CD8-positive, alpha-beta memory T cell (primary cell): ENCODE results near the gene FLCN. TPM values are rescaled to one million over a fixed set of nuclear protein-coding genes. Genes with fewer than 3 reads are reported as not detected.
A peak's percentile ranks its signal among the peaks of the same experiment; 100 is the strongest.

Source experiments
- CTCF ChIA-PET: fragments of 350-600 bp; sonication (Branson Sonifier 250); formaldehyde crosslinking; loops from one replicate; lab custom pipeline; 2021; ENCODE audit warnings: antibody characterized with exemption; lab: Charles Lee
- POLR2A ChIA-PET: fragments of 350-600 bp; sonication (Branson Sonifier 250); formaldehyde crosslinking; loops from one replicate; lab custom pipeline; 2021; ENCODE audit warnings: antibody characterized with exemption; lab: Charles Lee
- DNase-seq, 5 donors: peaks; one replicate each; pipeline versions ENCODE4 v3.0.0 to v3.0.0-alpha.2; 2020 to 2022; ENCODE audit warnings: mixed read lengths in 1 of 5
- H3K27ac ChIP-seq: one replicate; pipeline ENCODE4 v1.7.0; 2013; ENCODE audit warnings: low read depth, mild to moderate bottlenecking, low read length, moderate library complexity
- H3K27me3 ChIP-seq: 2 replicates; pipeline ENCODE4 v1.7.0; 2013; ENCODE audit warnings: low read length, mild to moderate bottlenecking; ENCODE audit not compliant: insufficient read depth, poor library complexity, severe bottlenecking
- H3K36me3 ChIP-seq: 2 replicates; pipeline ENCODE4 v1.7.0; 2013; ENCODE audit warnings: mild to moderate bottlenecking, low read length, moderate library complexity; ENCODE audit not compliant: insufficient read depth
- H3K4me1 ChIP-seq: 2 replicates; pipeline ENCODE4 v1.7.0; 2013; ENCODE audit warnings: mild to moderate bottlenecking, low read length, moderate library complexity; ENCODE audit not compliant: insufficient read depth
- H3K4me3 ChIP-seq: 2 replicates; pipeline ENCODE4 v1.7.0; 2013; ENCODE audit warnings: mild to moderate bottlenecking, low read length
- H3K9me3 ChIP-seq: 2 replicates; pipeline ENCODE4 v1.7.0; 2013; ENCODE audit warnings: mild to moderate bottlenecking, low read length
- H3K27ac Mint-ChIP-seq, 8 donors: one replicate each; pipeline ENCODE4 v1.8.0; 2020 to 2021; ENCODE audit warnings: mixed read lengths in 8 of 8, mild to moderate bottlenecking in 6 of 8, inconsistent platforms in 3 of 8, moderate library complexity in 3 of 8
- H3K27me3 Mint-ChIP-seq, 2 donors: one replicate each; pipeline ENCODE4 v1.8.0; 2020 to 2021; ENCODE audit warnings: mixed read lengths in 2 of 2, mild to moderate bottlenecking in 1 of 2, moderate library complexity in 1 of 2
- H3K36me3 Mint-ChIP-seq, 3 donors: one replicate each; pipeline ENCODE4 v1.8.0; 2020 to 2021; ENCODE audit warnings: mixed read lengths in 3 of 3, inconsistent platforms in 1 of 3, mild to moderate bottlenecking in 1 of 3
- H3K4me1 Mint-ChIP-seq, 3 donors: one replicate each; pipeline ENCODE4 v1.8.0; 2020 to 2021; ENCODE audit warnings: mixed read lengths in 3 of 3, inconsistent platforms in 1 of 3, mild to moderate bottlenecking in 1 of 3
- H3K4me3 Mint-ChIP-seq, 7 donors: one replicate each; pipeline ENCODE4 v1.8.0; 2020 to 2021; ENCODE audit warnings: mixed read lengths in 7 of 7, mild to moderate bottlenecking in 6 of 7, moderate library complexity in 4 of 7, inconsistent platforms in 2 of 7
- H3K9me3 Mint-ChIP-seq, 5 donors: one replicate each; pipeline ENCODE4 v1.8.0; 2020 to 2022; ENCODE audit warnings: mixed read lengths in 5 of 5, mild to moderate bottlenecking in 3 of 5, moderate library complexity in 2 of 5, inconsistent platforms in 1 of 5
- polyA plus RNA-seq: library from polyadenylated mRNA; unstranded; fragments of 300-500 nt; fragmentation: Illumina TruSeq; gene quantifications from one replicate; pipeline ENCODE4 v1.2.3, GENCODE V29; 2021
- total RNA-seq, 2 experiments: library from RNA; stranded (reverse); gene quantifications; one replicate each; pipeline ENCODE4 v1.2.3, GENCODE V29; 2021

The FLCN gene
- total and polyA plus RNA-seq, 3 experiments from 2014 or later, result 3.8 to 30.7 (median 26.9) TPM

DNA sequence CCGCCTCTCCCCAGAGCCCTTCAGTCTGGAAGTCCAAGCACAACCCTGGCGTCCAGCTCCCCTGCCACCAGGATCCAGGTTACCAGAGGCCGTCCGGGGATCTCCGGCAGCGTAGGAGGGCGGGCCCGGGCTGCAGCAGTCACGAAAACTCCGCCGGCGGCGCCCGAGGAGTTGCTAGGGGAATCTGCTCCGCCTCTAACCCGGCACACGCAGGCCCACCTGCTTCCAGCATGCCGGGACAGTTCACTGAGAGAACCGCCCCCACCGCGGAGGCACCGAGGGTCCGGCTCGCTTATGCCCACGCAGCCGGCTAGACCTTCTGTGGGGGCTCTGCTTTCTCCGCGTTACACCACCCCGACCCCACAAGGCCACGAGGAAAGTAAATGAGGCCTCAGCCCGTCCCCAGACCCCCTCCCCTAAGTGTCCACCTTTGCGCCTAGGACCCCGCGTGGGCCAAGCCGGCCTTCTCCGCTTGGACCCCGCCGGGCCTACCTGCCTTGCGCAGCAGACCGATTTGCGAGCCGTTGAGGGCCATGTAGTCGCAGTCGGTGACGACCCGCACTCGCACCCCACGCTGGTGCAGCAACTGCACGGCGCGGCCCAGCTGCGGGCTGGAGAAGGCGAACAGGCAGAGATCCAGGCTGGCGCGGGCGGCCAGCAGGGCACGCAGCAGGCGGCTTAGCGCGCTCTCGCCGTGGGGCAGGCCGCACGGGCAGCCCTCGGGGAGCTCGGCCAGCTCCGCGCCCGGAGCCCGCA lies 31.4 kb downstream of the FLCN start:
- H3K27ac Mint-ChIP-seq, result peak overlapping the region; percentile 87 to 98 (median 94)
- H3K4me3 ChIP-seq, result peak overlapping the region; percentile 68

DNA sequence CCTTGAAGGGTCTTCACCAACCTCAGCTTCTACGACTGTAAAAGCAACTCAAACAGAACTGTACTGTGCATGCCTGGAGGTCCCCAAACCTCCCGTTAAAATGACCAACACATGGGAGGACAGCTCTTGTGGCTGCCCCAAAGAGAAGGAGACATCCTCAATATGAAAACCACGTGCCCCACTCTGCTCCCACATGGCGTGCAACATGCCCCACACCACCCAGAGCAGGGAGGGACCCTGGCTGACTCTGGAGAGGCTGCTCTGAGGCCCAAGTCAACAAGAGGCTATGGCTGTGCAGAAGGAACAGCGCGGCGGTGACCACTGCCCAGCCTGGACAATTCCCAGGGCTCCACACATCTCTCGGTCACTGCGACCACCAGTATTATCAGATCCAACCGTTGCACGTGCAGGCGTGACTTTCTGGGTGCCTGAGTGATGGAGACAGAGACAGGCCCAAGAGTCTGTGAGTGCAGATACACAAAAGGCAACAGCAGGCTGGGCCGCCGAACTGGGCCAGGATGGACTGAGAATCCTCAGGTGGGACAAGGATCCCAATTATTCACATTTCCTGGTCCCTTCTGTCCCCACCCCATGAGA lies 32.2 kb downstream of the FLCN start:
- H3K9me3 Mint-ChIP-seq, result no peaks in the 10 kb centered on the region
- H3K4me1 Mint-ChIP-seq, result peaks cover 25 to 42% (median 34%) of the 10 kb centered on the region in 3 donors
- H3K36me3 Mint-ChIP-seq, result peaks cover 0 to 26% (median 3%) of the 10 kb centered on the region in 3 donors
- DNase-seq, result no peak
- peaks cover 10% of the 10 kb centered on the region for H3K36me3 ChIP-seq
- H3K9me3 ChIP-seq, result no peaks in the 10 kb centered on the region
- POLR2A ChIA-PET, result interaction anchor here (0.6 to 1.7 kb wide), 2 partner anchors 76 to 85 kb away, joined by 4 read pairs; no protein-coding TSS in a partner anchor
- H3K4me3 Mint-ChIP-seq, result peak overlapping the region; percentile 86 to 94 (median 89)
- CTCF ChIA-PET, result no interaction called here
- peaks cover 31% of the 10 kb centered on the region for H3K4me1 ChIP-seq
- peak overlapping the region; percentile 87 to 98 (median 94) for H3K27ac Mint-ChIP-seq
- no peaks in the 10 kb centered on the region for H3K27me3 ChIP-seq
- H3K4me3 ChIP-seq, result peak overlapping the region; percentile 68
- H3K27me3 Mint-ChIP-seq, result peaks cover 0 to 3% of the 10 kb centered on the region in 2 donors
- peak overlapping the region; percentile 57 for H3K27ac ChIP-seq

More for the DNA sequence above, 31.4 kb downstream of the FLCN start:
- Mint-ChIP-seq H3K9me3 (no peaks in the 10 kb centered on the region), H3K27me3 (peaks cover 0 to 3% of the 10 kb centered on the region in 2 donors), H3K4me3 (peak overlapping the region; percentile 86 to 94 (median 89)), H3K4me1 (peaks cover 25 to 42% (median 34%) of the 10 kb centered on the region in 3 donors), H3K36me3 (peaks cover 0 to 25% (median 3%) of the 10 kb centered on the region in 3 donors)
- Histone ChIP-seq H3K27ac (peak overlapping the region; percentile 57), H3K9me3 (no peaks in the 10 kb centered on the region), H3K4me1 (peaks cover 31% of the 10 kb centered on the region), H3K27me3 (no peaks in the 10 kb centered on the region), H3K36me3 (peaks cover 10% of the 10 kb centered on the region)
- peak; percentile 42 to 71 (median 46) for DNase-seq
- ChIA-PET CTCF (interaction anchor here (1.0 to 1.1 kb wide), 2 partner anchors 22 to 25 kb away, joined by 3 to 4 read pairs; no protein-coding TSS in a partner anchor), POLR2A (interaction anchor here (1.7 kb wide), 1 partner anchor 86 kb away, joined by 4 read pairs; no protein-coding TSS in a partner anchor)

DNA sequence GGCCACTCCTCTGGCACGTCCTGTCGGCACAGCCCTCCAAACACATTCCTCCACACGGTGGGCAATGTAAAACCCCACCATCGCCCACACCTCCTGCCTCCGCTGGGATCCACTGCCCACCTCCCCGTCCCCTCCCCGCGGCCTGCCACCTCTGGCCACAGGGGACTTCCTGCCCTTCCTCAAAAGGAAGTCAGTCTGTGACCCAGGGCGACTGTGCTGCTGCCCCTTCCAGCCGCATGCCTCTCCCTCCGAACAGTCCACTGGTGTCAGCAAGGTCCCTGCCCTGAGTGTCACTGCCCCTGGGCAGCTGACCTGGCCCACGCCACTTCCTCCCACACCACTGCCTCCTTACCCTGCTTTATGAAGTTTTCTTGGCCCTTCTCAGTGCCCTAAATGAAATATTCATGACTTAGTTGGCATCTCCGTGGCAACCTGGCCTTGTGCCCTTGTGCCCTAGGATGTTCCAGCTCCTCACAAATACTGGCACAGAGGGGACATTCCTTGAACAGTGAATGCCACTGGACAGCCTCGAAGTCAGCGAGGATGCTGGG lies 32.9 kb downstream of the FLCN start:
- Mint-ChIP-seq H3K9me3 (no peaks in the 10 kb centered on the region), H3K4me1 (peaks cover 25 to 42% (median 34%) of the 10 kb centered on the region in 3 donors), H3K27me3 (peaks cover 0 to 3% of the 10 kb centered on the region in 2 donors), H3K4me3 (peak overlapping the region; percentile 86 to 94 (median 89)), H3K36me3 (peaks cover 0 to 26% (median 3%) of the 10 kb centered on the region in 3 donors), H3K27ac (peak overlapping the region in 7 of 8 donors; percentile 77 to 97 (median 93))
- H3K27me3 ChIP-seq, result no peaks in the 10 kb centered on the region
- H3K36me3 ChIP-seq, result peaks cover 10% of the 10 kb centered on the region
- peak in 1 of 5 donors; percentile 18 for DNase-seq
- peaks cover 31% of the 10 kb centered on the region for H3K4me1 ChIP-seq
- H3K9me3 ChIP-seq, result no peaks in the 10 kb centered on the region
- no peak overlapping the region for H3K4me3 ChIP-seq
- H3K27ac ChIP-seq, result no peak overlapping the region
- CTCF ChIA-PET, result no interaction called here
- POLR2A ChIA-PET, result interaction anchor here (0.6 kb wide), 1 partner anchor 76 kb away, joined by 4 read pairs; no protein-coding TSS in a partner anchor

- Mint-ChIP-seq H3K27me3 (peaks cover 0 to 3% of the 10 kb centered on the region in 2 donors), H3K4me1 (peaks cover 25 to 42% (median 34%) of the 10 kb centered on the region in 3 donors), H3K36me3 (peaks cover 0 to 26% (median 3%) of the 10 kb centered on the region in 3 donors), H3K9me3 (no peaks in the 10 kb centered on the region), H3K4me3 (peak overlapping the region in 6 of 7 donors; percentile 15 to 89 (median 52)), H3K27ac (peak overlapping the region in 7 of 8 donors; percentile 76 to 97 (median 93))
- CTCF ChIA-PET, result no interaction called here
- POLR2A ChIA-PET, result interaction anchor here (0.7 kb wide), 1 partner anchor 32 kb away, joined by 3 read pairs; no protein-coding TSS in a partner anchor
- Histone ChIP-seq H3K9me3 (no peaks in the 10 kb centered on the region), H3K4me1 (peaks cover 31% of the 10 kb centered on the region), H3K27ac (no peak overlapping the region), H3K27me3 (no peaks in the 10 kb centered on the region), H3K4me3 (no peak overlapping the region), H3K36me3 (peaks cover 10% of the 10 kb centered on the region)
- DNase-seq, result no peak
Measured at GRCh38 chr17:17203173-17203730, 33.7 kb downstream of the FLCN start.

GRCh38 chr17:17201907-17202306 lies 35.1 kb downstream of the FLCN start:
- peak overlapping the region in 1 of 8 donors; percentile 50 for H3K27ac Mint-ChIP-seq

DNA sequence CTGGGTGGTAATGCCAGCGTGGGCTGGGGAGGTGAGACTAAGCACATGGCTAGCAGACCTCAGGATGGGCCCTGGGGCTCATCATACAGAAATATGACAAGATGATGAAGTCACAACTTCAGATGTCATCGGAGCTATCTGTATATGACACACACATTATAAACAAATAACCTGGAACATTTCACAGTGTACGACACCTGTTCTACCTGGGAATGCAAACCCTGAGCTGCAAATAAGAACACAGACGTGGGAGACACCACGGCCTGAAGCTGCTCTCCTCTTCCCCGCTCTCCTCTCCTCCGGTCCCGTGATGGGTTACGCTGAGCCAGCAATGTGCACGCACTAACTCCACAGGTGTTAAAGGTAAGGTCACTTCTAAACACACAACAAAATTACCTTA lies 35.7 kb downstream of the FLCN start:
- Histone ChIP-seq H3K36me3 (peaks cover 10% of the 10 kb centered on the region), H3K9me3 (no peaks in the 10 kb centered on the region), H3K4me1 (peaks cover 31% of the 10 kb centered on the region), H3K27ac (no peak overlapping the region), H3K27me3 (no peaks in the 10 kb centered on the region), H3K4me3 (no peak overlapping the region)
- H3K36me3 Mint-ChIP-seq, result peaks cover 0 to 26% (median 3%) of the 10 kb centered on the region in 3 donors
- peak overlapping the region in 1 of 8 donors; percentile 79 for H3K27ac Mint-ChIP-seq
- peak overlapping the region in 1 of 7 donors; percentile 21 for H3K4me3 Mint-ChIP-seq
- DNase-seq, result no peak
- no peaks in the 10 kb centered on the region for H3K9me3 Mint-ChIP-seq
- POLR2A ChIA-PET, result no interaction called here
- CTCF ChIA-PET, result interaction anchor here (1.2 to 3.6 kb wide), 2 partner anchors 12 to 13 kb away, joined by 3 to 12 read pairs; no protein-coding TSS in a partner anchor
- peaks cover 0 to 3% of the 10 kb centered on the region in 2 donors for H3K27me3 Mint-ChIP-seq
- peaks cover 21 to 37% (median 34%) of the 10 kb centered on the region in 3 donors for H3K4me1 Mint-ChIP-seq

More at GRCh38 chr17:17201907-17202306, 35.1 kb downstream of the FLCN start:
- H3K4me3 ChIP-seq, result no peak overlapping the region
- peaks cover 22 to 42% (median 34%) of the 10 kb centered on the region in 3 donors for H3K4me1 Mint-ChIP-seq
- H3K27me3 Mint-ChIP-seq, result peaks cover 0 to 3% of the 10 kb centered on the region in 2 donors
- H3K9me3 ChIP-seq, result no peaks in the 10 kb centered on the region
- H3K36me3 Mint-ChIP-seq, result peaks cover 0 to 26% (median 3%) of the 10 kb centered on the region in 3 donors
- CTCF ChIA-PET, result interaction anchor here (3.6 kb wide), 1 partner anchor 13 kb away, joined by 12 read pairs; no protein-coding TSS in a partner anchor
- no peaks in the 10 kb centered on the region for H3K9me3 Mint-ChIP-seq
- no peak for DNase-seq
- peak overlapping the region in 1 of 7 donors; percentile 42 for H3K4me3 Mint-ChIP-seq
- H3K36me3 ChIP-seq, result peaks cover 10% of the 10 kb centered on the region
- no peaks in the 10 kb centered on the region for H3K27me3 ChIP-seq
- POLR2A ChIA-PET, result no interaction called here
- H3K4me1 ChIP-seq, result peaks cover 31% of the 10 kb centered on the region
- no peak overlapping the region for H3K27ac ChIP-seq

DNA sequence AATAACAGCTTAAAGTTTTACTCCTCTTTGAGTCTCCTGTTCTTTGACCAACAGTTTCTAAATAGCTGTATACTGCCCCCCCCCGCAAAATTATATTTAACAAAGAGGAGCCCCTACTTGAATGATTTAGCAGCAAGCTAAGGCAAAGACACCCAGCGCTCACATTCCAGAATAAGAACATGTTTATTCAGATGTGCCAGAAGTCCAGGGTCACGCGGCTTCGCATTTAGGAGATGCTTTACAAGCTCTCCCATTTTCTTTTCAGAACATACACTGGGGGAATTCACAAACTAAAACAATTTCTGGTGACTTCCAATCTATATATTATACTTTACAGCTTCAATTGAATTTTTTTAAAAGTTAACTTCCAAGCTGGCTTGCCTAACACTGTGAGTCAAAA lies 36.1 kb downstream of the FLCN start:
- peak overlapping the region in 1 of 7 donors; percentile 21 for H3K4me3 Mint-ChIP-seq
- CTCF ChIA-PET, result interaction anchor here (1.2 to 3.6 kb wide), 2 partner anchors 12 kb away, joined by 3 to 12 read pairs; no protein-coding TSS in a partner anchor
- H3K4me3 ChIP-seq, result no peak overlapping the region
- H3K27me3 Mint-ChIP-seq, result peaks cover 0 to 3% of the 10 kb centered on the region in 2 donors
- POLR2A ChIA-PET, result interaction anchor here (0.6 kb wide), 1 partner anchor 22 kb away, joined by 4 read pairs; no protein-coding TSS in a partner anchor
- H3K9me3 Mint-ChIP-seq, result no peaks in the 10 kb centered on the region
- DNase-seq, result no peak
- H3K4me1 ChIP-seq, result peaks cover 28% of the 10 kb centered on the region
- peaks cover 21 to 37% (median 34%) of the 10 kb centered on the region in 3 donors for H3K4me1 Mint-ChIP-seq
- H3K27me3 ChIP-seq, result no peaks in the 10 kb centered on the region
- H3K27ac Mint-ChIP-seq, result no peak overlapping the region
- H3K27ac ChIP-seq, result no peak overlapping the region
- H3K9me3 ChIP-seq, result no peaks in the 10 kb centered on the region
- peaks cover 10% of the 10 kb centered on the region for H3K36me3 ChIP-seq
- peaks cover 0 to 26% (median 3%) of the 10 kb centered on the region in 3 donors for H3K36me3 Mint-ChIP-seq
